ENCODE data around the gene DXO. TPM values are rescaled to one million over a fixed set of nuclear protein-coding genes. Genes with fewer than 3 reads are reported as not detected.
"Not testable (repeated sequence)": the region's sequence is repeated elsewhere in the genome, so short reads cannot be mapped to it uniquely, and the experiment has no call there.

The DXO gene
- total and polyA plus RNA-seq, 8 donors, result 8.2 to 39.7 (median 11.5) TPM

DNA sequence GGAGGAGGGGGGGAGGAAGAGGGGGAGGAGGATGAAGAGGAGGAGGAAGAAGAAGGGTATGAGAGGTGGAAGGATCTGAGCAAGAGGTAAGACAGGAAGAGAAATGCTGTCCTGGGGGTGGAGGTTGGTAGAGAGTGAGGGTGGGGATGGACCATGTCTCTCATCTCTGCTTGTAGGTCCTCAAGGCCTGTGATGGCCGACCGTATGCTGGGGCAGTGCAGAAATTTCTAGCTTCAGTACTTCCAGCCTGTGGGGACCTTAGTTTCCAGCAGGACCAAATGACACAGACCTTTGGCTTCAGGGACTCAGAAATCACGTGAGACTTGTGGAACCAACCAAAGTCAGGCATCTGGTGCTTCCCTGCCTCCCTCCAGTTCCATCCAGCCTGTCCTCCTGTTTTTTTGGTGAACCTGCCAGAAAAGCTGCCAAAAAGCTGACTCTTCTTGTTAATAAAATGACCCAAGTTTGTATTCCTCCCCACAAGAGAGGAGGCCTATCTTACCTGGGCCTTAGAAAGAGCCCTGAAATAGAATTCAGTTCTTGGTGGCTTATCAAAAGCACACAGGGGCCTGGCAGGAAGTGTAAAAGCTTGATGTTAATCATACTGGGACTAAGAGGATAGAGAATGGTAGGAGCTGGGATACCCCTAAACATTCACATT, 7.4 kb upstream of the DXO start:
- Histone ChIP-seq H3K36me3 (peaks cover 0 to 6% (median 0%) of the 10 kb centered on the region in 3 donors), H3K27me3 (no peaks in the 10 kb centered on the region), H3K9me3 (no peaks in the 10 kb centered on the region), H3K4me1 (no peaks in the 10 kb centered on the region), H3K4me3 (no peak overlapping the region), H3K27ac (no peak overlapping the region)
- 90 to 97% methylated on average over 3 of the region's 3 CpGs for WGBS, 2 donors
- peak in 2 of 6 donors; percentile 7 to 14 for DNase-seq
- no peak for FAIRE-seq
- intact Hi-C loops (cut with DNase I), result no loop called here
- ATAC-seq, result no peak
- TF ChIP-seq, protein P1, sequence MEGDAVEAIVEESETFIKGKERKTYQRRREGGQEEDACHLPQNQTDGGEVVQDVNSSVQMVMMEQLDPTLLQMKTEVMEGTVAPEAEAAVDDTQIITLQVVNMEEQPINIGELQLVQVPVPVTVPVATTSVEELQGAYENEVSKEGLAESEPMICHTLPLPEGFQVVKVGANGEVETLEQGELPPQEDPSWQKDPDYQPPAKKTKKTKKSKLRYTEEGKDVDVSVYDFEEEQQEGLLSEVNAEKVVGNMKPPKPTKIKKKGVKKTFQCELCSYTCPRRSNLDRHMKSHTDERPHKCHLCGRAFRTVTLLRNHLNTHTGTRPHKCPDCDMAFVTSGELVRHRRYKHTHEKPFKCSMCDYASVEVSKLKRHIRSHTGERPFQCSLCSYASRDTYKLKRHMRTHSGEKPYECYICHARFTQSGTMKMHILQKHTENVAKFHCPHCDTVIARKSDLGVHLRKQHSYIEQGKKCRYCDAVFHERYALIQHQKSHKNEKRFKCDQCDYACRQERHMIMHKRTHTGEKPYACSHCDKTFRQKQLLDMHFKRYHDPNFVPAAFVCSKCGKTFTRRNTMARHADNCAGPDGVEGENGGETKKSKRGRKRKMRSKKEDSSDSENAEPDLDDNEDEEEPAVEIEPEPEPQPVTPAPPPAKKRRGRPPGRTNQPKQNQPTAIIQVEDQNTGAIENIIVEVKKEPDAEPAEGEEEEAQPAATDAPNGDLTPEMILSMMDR (IDR thresholded peaks at IDR 0.05), result no peak

DNA sequence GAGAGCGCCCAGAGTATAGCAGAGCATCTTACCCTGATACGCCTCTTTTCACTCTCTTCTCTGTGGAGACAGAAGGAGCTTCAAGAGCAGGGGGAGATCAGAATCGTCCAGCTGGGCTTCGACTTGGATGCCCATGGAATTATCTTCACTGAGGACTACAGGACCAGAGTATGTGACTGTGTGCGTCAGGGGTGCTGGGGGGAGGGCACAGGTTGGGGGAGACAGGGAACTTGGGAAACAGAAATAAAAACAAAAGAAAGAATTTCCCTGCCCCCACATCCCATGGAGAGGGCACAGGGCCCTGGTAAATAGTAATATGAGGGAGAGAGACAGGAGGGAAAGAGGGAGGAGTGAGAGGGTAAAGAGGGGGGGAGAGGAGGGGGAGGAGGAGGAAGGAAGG, 6.9 kb upstream of the DXO start:
- peak in 1 of 6 donors; percentile 4 for DNase-seq
- TF ChIP-seq, protein P1 (IDR thresholded peaks at IDR 0.05), result no peak

DNA sequence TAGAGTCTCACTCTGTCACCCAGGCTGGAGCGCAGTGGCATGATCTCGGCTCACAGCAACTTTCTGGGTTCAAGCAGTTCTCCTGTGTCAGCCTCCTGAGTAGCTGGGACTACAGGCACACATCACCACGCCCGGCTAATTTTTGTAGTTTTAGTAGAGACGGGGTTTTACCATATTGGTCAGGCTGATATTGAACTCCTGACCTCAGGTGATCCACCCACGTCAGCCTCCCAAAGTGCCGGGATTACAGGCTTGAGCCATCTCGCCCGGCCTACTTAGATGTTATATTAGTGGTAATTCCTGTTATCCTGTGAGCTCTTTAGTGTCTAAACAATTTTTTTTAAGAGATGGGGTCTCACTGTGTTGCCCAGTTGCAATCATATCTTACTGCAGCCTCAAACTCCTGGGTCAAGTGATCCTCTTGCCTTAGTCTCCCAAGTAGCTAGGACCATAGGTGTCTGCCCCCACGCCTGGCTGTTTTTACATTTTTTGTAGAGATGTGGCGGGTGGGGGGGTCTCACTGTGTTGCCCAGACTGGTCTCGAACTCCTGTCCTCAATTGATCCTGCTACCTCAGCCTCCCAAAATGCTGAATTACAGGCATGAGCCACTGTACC, 6.0 kb upstream of the DXO start:
- Histone ChIP-seq H3K27ac (no peak overlapping the region), H3K9me3 (no peaks in the 10 kb centered on the region), H3K27me3 (no peaks in the 10 kb centered on the region), H3K4me1 (peaks cover 0 to 6% (median 5%) of the 10 kb centered on the region in 3 donors), H3K36me3 (peaks cover 0 to 6% (median 0%) of the 10 kb centered on the region in 3 donors), H3K4me3 (no peak overlapping the region)
- peak in 1 of 6 donors; percentile 12 for DNase-seq
- 97% methylated on average over 12 of the region's 12 CpGs for WGBS, 2 donors
- intact Hi-C loops (cut with DNase I), result no loop called here
- FAIRE-seq, result no peak
- ATAC-seq, result no peak
- TF ChIP-seq, protein P1 (IDR thresholded peaks at IDR 0.05), result no peak

More for the DNA sequence above, 6.9 kb upstream of the DXO start:
- H3K4me1 ChIP-seq, result no peaks in the 10 kb centered on the region
- H3K27me3 ChIP-seq, result no peaks in the 10 kb centered on the region
- no peak for ATAC-seq
- WGBS, 2 donors, result 78 to 88% methylated on average over 5 of the region's 5 CpGs
- peaks cover 0 to 6% (median 0%) of the 10 kb centered on the region in 3 donors for H3K36me3 ChIP-seq
- H3K4me3 ChIP-seq, result no peak overlapping the region
- H3K27ac ChIP-seq, result no peak overlapping the region
- H3K9me3 ChIP-seq, result no peaks in the 10 kb centered on the region
- FAIRE-seq, result no peak
- intact Hi-C loops (cut with DNase I), result no loop called here

DNA sequence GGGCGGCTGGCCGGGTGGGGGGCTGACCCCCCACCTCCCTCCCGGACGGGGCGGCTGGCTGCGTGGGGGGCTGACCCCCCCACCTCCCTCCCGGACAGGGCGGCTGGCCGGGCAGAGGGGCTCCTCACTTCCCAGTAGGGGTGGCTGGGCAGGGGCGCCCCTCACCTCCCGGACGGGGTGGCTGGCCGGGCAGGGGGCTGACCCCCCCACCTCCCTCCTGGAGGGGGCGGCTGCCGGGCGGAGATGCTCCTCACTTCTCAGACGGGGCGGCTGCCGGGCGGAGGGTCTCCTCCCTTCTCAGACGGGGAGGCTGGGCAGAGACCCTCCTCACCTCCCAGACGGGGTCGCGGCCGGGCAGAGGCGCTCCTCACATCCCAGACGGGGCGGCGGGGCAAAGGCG, 4.1 kb upstream of the DXO start:
- H3K4me1 ChIP-seq; H3K4me3 ChIP-seq; intact Hi-C loops (cut with DNase I); FAIRE-seq; ATAC-seq; H3K36me3 ChIP-seq; H3K27ac ChIP-seq; H3K9me3 ChIP-seq; H3K27me3 ChIP-seq: not testable (repeated sequence)
- DNase-seq, result peak in 4 of 6 donors; percentile 3 to 81 (median 31)
- 94 to 97% methylated on average over 17 to 30 of the region's 30 CpGs for WGBS, 2 donors

DNA sequence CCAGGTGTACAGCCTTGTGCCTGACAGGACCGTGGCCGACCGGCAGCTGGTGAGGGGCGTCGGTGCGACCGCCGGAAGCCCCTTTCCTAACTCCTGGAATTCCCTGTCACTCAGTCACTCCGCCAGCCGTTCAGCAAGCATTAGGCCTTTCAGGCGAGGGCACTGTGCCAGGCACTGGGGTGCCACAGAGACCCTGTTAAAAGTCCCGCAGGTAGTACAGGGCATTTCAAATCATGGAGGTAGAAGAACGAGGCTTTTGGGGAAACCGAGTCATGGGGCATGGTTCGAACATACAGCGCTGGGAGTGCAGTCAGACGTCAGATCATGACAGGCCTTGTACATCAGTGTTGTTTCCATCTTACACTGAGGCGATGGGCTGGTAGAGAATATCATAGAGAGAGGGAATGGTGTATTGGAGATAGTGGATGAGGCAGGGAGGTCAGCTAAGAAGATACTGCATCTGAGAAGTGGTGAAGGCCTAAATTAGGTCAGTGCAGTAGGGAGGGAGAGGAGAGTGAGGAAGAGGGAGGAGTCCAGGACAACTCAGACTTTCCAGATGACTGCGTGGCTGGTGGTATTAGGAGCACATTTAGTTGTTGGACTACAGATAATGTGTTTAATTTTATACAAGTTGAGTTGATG, 892 bp upstream of the DXO start:
- Histone ChIP-seq H3K4me3 (peak overlapping the region; percentile 66 to 89 (median 84)), H3K27me3 (no peaks in the 10 kb centered on the region), H3K9me3 (no peaks in the 10 kb centered on the region), H3K36me3 (peaks cover 0 to 11% (median 0%) of the 10 kb centered on the region in 3 donors), H3K27ac (peak overlapping the region; percentile 86 to 97 (median 96)), H3K4me1 (peaks cover 0 to 9% (median 5%) of the 10 kb centered on the region in 3 donors)
- TF ChIP-seq, protein P1 (IDR thresholded peaks at IDR 0.05), result no peak
- intact Hi-C loops (cut with DNase I), result no loop called here
- ATAC-seq, result no peak
- FAIRE-seq, result no peak
- DNase-seq, result no peak
- 6 to 7% methylated on average over 19 of the region's 19 CpGs for WGBS, 2 donors
